ENCODE data around the gene EYS. TPM values are rescaled to one million over a fixed set of nuclear protein-coding genes. Genes with fewer than 3 reads are reported as not detected.

EYS gene
- total RNA-seq, 2 donors from 2014 or later = 0.20 TPM; not detected in 1

DNA sequence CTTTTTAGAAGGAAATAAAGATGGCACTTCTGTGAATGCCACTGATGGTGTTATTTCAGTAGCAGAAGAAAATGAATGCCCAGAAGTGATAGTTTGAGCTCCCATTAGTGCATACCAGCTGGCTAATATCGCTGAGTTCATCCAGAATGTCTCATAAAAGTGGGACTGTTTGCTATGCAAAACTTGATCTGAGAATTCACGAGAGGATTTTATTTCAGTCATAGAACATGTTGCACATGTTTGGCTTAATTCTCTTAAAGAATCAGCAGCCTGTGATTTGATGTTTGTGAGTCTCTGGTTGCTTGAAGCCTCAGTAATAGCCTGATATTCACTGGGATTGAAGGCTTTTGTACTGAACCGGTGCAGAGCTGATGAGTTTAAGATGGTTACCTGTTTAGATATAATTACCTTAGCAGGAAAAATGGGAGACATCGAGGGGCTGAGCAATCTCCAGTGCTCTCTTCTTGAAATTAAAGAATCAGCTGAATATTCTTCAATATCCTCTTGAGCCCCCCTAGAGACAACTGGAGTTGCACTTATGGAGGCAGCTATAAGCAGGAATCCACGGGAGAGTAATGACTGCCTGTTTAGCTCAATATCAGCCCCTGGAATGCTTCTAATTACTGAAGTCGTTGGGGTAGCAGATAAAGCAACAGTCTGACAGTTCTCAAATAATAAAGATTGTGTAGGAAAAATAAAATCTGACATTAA lies 1115.9 kb downstream of the EYS start:
- H3K4me1 Mint-ChIP-seq (ENCODE audit: low read depth in 2 of 2) = no peaks in the 10 kb centered on the region
- H3K27ac Mint-ChIP-seq = no peak overlapping the region
- H3K4me3 Mint-ChIP-seq = no peak overlapping the region
- peaks cover 10% of the 10 kb centered on the region for H3K36me3 Mint-ChIP-seq
- peaks cover 12% of the 10 kb centered on the region for H3K9me3 Mint-ChIP-seq
- no peaks in the 10 kb centered on the region for H3K27me3 Mint-ChIP-seq
- no peak for ATAC-seq
- no peak for DNase-seq (ENCODE audit: low spot score)

DNA sequence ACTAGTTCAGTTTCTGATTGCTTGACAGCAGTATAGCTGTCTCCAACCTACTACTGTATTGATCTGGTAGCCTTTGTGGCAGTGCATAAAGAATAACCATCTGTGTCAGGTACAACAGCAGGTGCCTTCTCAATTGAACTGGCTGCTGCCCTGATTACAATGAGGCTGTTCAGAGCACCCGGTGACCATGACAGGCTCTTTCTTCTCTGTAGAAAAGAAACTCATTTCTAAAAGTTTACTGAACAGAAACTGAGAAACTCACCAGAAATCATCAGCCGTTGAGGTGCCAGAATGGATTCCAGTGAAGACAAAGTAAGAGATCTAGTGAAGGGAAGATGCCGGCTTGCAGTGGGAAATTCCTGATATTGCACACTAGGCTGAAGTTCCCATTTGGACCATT lies 1117.1 kb downstream of the EYS start:
- H3K36me3 Mint-ChIP-seq = peaks cover 5% of the 10 kb centered on the region
- H3K27me3 Mint-ChIP-seq = no peaks in the 10 kb centered on the region
- H3K27ac Mint-ChIP-seq = no peak overlapping the region
- no peaks in the 10 kb centered on the region for H3K4me1 Mint-ChIP-seq (ENCODE audit: low read depth in 2 of 2)
- H3K4me3 Mint-ChIP-seq = no peak overlapping the region
- peaks cover 5% of the 10 kb centered on the region for H3K9me3 Mint-ChIP-seq
- no peak for DNase-seq (ENCODE audit: low spot score)
- no peak for ATAC-seq

DNA sequence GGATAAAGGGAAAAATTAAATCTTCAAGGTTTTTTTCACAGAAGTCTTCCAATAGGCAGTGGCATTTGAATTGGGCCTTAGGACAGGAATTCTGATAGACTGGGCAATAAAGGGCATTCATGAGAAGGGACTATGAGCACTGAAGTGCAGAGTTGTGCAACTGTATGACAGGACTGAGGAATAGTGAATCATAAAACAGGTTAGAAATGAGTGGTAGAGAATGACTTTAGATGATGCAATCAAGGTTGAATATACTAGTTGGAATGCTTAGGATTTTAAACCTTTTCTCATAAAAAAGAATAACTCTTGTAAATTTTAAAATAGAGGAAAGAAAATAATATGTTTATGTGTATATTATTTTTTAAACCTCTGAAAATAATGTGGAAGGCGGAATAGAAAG lies 1126.7 kb downstream of the EYS start:
- H3K27ac Mint-ChIP-seq = no peak overlapping the region
- no peak for DNase-seq (ENCODE audit: low spot score)
- peaks cover 20% of the 10 kb centered on the region for H3K9me3 Mint-ChIP-seq
- H3K27me3 Mint-ChIP-seq = no peaks in the 10 kb centered on the region
- H3K4me1 Mint-ChIP-seq (ENCODE audit: low read depth in 2 of 2) = no peaks in the 10 kb centered on the region
- no peak for ATAC-seq
- H3K4me3 Mint-ChIP-seq = no peak overlapping the region
- peaks cover 8% of the 10 kb centered on the region for H3K36me3 Mint-ChIP-seq

DNA sequence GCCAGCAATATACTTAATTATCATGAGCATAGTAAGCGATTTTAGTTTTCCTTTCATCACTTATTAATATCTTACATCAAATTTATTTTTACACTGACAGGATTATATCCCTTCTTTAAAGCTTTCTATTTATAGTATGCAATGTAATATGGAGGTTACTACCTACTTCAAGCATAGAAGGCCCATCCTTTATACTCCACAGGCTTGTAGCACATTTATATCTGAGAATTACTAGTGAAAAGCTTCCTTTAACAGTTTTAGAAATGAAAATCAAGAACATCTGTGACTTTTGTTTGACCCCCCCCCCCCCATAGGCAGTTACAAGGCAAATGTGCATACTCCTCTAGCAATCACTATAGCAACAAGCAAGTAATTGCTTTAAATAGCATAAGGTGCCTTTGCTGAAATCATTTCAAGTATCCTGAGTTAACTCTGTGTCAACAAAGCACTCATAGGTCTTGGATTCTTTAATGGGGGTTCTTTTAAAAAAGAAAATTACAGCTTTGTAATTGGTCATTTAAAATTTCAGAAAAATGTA lies 1153.7 kb downstream of the EYS start:
- Mint-ChIP-seq H3K36me3 (peaks cover 4% of the 10 kb centered on the region), H3K27ac (no peak overlapping the region), H3K4me3 (no peak overlapping the region), H3K4me1 (ENCODE audit: low read depth in 2 of 2) (no peaks in the 10 kb centered on the region), H3K27me3 (no peaks in the 10 kb centered on the region), H3K9me3 (peaks cover 7% of the 10 kb centered on the region)
- DNase-seq (ENCODE audit: low spot score) (no peak), ATAC-seq (no peak)

DNA sequence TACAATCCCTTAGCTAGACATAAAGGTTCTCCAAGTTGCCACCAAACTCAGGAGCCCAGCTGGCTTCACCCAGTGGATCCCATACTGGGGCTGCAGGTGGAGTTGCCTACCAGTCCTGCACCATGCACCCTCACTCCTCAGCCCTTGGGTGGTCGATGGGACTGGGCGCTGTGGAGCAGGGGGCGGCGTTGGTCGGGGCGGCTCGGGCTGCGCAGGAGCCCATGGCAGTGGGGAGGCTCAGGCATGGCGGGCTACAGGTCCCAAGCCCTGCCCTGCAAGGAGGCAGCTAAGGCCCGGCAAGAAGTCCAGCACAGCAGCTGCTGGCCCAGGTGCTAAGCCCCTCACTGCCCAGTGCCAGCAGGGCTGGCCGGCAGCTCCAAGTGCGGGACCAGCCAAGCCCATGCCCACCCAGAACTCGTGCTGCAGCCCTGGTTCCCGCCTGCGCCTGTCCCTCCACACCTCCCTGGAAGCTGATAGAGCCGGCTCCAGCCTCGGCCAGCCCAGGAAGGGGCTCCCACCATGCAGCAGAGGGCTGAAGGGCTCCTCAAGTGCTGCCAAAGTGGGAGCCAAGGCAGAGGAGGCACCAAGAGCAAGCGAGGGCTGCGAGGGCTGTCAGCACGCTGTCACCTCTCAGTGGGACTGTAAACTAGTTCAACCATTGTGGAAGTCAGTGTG lies 1159.3 kb downstream of the EYS start:
- Mint-ChIP-seq H3K9me3 (peaks cover 9% of the 10 kb centered on the region), H3K36me3 (peaks cover 10% of the 10 kb centered on the region), H3K4me1 (ENCODE audit: low read depth in 2 of 2) (no peaks in the 10 kb centered on the region), H3K4me3 (no peak overlapping the region), H3K27ac (no peak overlapping the region), H3K27me3 (no peaks in the 10 kb centered on the region)
- peak; percentile 51 for DNase-seq (ENCODE audit: low spot score)
- no peak for ATAC-seq

DNA sequence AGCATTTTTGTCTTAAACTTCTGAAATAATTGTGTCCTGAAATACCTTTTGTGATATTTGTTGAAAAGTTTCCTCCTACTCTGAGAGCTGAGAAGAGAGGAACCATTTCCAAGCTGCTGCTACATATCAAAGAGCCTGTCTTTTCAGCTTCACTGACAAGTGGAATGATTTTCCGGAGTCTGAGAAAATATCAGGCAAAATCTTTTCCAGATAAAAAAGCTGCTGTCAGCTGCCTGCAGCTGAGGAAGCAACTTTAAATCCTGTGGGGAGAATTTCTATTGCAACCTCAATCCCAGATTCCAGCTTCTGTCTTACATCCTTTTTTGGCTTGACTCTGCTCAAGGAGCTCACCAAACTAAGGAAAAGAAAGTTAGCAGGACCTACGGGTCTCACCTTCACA lies 1167.1 kb downstream of the EYS start:
- DNase-seq (ENCODE audit: low spot score) (no peak), ATAC-seq (no peak)
- no peaks in the 10 kb centered on the region for H3K27me3 Mint-ChIP-seq
- no peak overlapping the region for H3K27ac Mint-ChIP-seq
- H3K4me3 Mint-ChIP-seq = no peak overlapping the region
- peaks cover 13% of the 10 kb centered on the region for H3K9me3 Mint-ChIP-seq
- peaks cover 5% of the 10 kb centered on the region for H3K36me3 Mint-ChIP-seq
- H3K4me1 Mint-ChIP-seq (ENCODE audit: low read depth in 2 of 2) = no peaks in the 10 kb centered on the region

DNA sequence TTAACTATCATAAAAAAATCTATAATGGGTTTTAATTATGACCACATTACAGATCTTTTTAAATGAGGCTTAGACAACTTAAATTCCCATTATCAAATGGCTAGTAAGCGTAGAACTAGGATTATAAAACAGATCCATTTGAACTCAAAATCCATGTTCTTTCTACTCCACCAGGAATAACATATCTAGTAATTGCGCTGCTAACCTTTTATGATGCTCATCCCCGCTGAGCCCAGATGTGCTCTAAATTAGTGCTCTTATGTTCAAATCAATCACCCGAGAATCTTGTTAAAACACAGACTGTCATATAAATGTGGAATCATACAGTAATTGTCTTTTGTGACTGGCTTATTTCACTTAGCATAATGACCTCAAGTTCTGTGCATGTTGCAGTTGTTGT lies 1168.3 kb downstream of the EYS start:
- H3K9me3 Mint-ChIP-seq = peaks cover 14% of the 10 kb centered on the region
- no peaks in the 10 kb centered on the region for H3K27me3 Mint-ChIP-seq
- H3K4me3 Mint-ChIP-seq = no peak overlapping the region
- DNase-seq (ENCODE audit: low spot score) = no peak
- ATAC-seq = no peak
- no peaks in the 10 kb centered on the region for H3K4me1 Mint-ChIP-seq (ENCODE audit: low read depth in 2 of 2)
- no peaks in the 10 kb centered on the region for H3K36me3 Mint-ChIP-seq
- no peak overlapping the region for H3K27ac Mint-ChIP-seq

DNA sequence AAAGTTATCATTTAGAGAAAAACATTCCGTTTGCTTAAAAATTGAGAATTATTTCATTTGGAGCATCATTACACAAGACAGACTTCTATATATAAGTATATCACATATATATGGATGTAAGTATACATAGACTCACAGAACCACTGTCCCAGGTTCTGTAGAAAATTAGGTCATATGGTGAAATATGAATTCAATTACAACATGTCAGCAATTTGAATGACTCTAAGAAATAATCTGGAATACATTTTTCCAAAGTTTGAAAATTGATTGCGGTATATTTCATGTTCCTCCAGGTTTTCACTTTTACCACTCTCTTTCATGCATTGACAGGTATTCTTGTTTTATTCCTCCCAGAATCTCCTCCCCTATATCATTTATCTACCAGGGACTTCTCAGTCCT lies 1179.1 kb downstream of the EYS start:
- Mint-ChIP-seq H3K4me1 (ENCODE audit: low read depth in 2 of 2) (no peaks in the 10 kb centered on the region), H3K4me3 (no peak overlapping the region), H3K9me3 (peaks cover 16% of the 10 kb centered on the region), H3K27me3 (no peaks in the 10 kb centered on the region), H3K36me3 (no peaks in the 10 kb centered on the region), H3K27ac (no peak overlapping the region)
- no peak for ATAC-seq
- DNase-seq (ENCODE audit: low spot score) = no peak

DNA sequence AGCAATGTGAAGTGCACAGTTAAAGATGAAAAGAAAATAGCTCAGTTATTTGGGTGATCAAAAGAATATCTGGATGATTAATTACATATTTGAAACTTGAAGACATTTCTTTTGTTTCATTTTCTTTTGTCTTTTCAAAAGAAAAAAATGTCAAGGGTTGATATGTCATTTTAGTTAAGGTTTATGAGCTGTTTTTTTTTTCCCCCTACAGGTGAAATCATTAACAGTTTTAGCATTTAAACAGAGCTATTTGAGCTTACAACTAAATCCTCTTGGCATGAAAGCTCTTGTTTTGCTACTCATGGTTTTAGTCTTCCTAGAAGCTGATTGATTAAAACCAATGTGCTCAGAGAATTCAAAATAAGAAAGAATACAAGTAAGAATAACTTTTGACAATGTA lies 1184.2 kb downstream of the EYS start:
- Mint-ChIP-seq H3K27ac (no peak overlapping the region), H3K9me3 (peaks cover 15% of the 10 kb centered on the region), H3K27me3 (no peaks in the 10 kb centered on the region), H3K36me3 (no peaks in the 10 kb centered on the region), H3K4me3 (no peak overlapping the region), H3K4me1 (ENCODE audit: low read depth in 2 of 2) (no peaks in the 10 kb centered on the region)
- DNase-seq (ENCODE audit: low spot score) = no peak
- no peak for ATAC-seq

DNA sequence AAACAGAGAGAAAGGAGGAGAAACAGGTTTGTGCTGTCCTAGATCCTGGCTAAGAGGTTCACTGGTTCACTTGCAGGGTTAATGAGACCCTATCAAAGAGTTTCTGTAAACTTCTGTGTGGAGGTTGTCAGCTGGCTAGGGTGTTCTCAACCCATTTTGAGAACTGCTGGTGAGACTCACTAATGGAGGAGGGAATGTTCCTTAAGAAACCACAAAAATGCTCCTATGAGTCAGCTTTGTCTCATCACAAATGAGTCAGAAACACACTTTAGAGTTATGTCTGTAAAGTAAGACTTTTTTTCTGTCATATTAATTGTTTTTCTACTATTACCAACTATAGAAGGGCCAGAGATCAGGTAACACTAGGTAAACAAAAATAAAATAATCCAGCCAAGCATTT lies 1187.0 kb downstream of the EYS start:
- H3K4me1 Mint-ChIP-seq (ENCODE audit: low read depth in 2 of 2) = no peaks in the 10 kb centered on the region
- no peak overlapping the region for H3K4me3 Mint-ChIP-seq
- no peak for ATAC-seq
- H3K9me3 Mint-ChIP-seq = peaks cover 20% of the 10 kb centered on the region
- DNase-seq (ENCODE audit: low spot score) = no peak
- no peaks in the 10 kb centered on the region for H3K36me3 Mint-ChIP-seq
- H3K27me3 Mint-ChIP-seq = no peaks in the 10 kb centered on the region
- no peak overlapping the region for H3K27ac Mint-ChIP-seq

DNA sequence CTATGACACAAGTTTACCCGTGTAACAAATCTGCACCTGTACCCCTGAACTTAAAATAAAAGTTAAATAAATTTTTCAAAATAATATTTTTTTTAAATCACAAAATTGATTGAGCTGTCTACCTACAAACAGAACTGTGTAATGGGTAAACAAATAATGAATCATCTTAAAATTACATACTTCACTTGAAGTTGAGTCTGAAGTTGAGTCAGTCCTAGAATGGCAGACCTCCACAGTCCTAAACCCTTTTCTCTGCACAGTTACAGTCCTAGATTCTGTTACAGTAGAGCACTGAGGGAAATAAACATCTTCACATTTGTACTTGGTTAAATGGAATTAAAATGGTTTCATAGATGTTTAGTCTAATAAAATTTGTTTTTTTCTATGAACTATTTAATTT lies 1190.6 kb downstream of the EYS start:
- DNase-seq (ENCODE audit: low spot score) (no peak), ATAC-seq (no peak)
- Mint-ChIP-seq H3K27me3 (no peaks in the 10 kb centered on the region), H3K4me1 (ENCODE audit: low read depth in 2 of 2) (no peaks in the 10 kb centered on the region), H3K36me3 (no peaks in the 10 kb centered on the region), H3K9me3 (peaks cover 20% of the 10 kb centered on the region), H3K27ac (no peak overlapping the region), H3K4me3 (no peak overlapping the region)

DNA sequence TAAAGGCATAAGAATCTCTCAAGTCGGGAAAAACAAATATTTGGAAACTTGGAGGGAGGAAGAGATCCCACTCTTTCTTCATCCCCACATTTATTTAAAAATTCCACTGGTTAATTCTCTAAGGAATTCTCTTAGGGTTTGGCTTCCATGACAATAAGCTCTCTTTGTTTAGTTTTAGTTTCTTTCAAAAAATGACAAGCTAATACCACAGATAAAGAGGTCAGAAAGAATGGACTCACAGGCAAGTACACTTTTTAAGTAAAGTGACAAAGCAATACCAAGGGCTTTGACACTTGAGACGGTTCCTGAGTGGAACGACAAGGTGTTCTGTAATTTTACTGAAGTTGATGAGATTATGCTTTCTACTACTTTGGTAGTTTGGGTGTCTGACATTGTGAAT lies 1199.4 kb downstream of the EYS start:
- no peak for ATAC-seq
- Mint-ChIP-seq H3K27me3 (no peaks in the 10 kb centered on the region), H3K36me3 (no peaks in the 10 kb centered on the region), H3K9me3 (peaks cover 11% of the 10 kb centered on the region), H3K4me3 (no peak overlapping the region), H3K27ac (no peak overlapping the region), H3K4me1 (ENCODE audit: low read depth in 2 of 2) (no peaks in the 10 kb centered on the region)
- DNase-seq (ENCODE audit: low spot score) = no peak

DNA sequence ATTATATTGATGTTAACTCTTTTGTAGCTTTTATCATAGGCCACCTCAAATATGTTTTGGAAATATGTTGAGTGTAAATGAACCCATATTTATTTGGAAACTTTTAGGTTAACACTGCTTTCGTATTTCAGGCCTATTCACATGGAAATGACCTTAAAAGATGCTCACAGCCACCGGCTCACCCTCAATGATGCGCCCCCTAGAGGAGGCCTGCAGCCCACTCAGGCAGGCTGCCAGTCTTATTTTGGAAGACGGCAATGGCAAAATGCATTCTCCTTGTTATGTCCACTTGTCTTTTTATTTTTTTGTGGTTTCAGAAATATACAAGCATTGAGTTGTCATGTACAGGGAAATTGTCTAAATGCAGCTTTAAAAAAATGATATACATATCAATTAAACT lies 1201.7 kb downstream of the EYS start:
- Mint-ChIP-seq H3K4me1 (ENCODE audit: low read depth in 2 of 2) (no peaks in the 10 kb centered on the region), H3K4me3 (no peak overlapping the region), H3K36me3 (no peaks in the 10 kb centered on the region), H3K27me3 (no peaks in the 10 kb centered on the region), H3K27ac (no peak overlapping the region), H3K9me3 (peaks cover 7% of the 10 kb centered on the region)
- ATAC-seq (no peak), DNase-seq (ENCODE audit: low spot score) (no peak)

DNA sequence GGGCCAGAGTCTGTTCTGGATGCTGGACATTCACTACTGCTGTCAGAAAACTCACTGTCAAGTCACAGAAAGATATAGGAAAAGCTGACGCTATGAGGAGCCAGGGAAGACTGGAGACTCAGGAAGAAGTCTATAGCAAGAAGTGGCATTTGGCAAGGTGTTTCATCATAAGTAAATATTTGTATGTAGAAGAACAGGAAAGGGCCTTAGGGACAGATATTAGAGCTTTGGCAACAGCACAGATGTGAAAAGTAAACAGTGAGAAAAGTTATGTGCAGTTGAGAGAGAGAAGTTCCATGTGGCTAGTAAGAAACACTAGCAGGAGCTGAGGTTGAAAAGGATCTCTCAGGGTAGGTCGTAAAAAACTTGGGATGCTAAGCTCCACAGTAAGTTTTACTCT lies 1202.5 kb downstream of the EYS start:
- ATAC-seq = no peak
- DNase-seq (ENCODE audit: low spot score) = no peak
- Mint-ChIP-seq H3K27me3 (no peaks in the 10 kb centered on the region), H3K4me3 (no peak overlapping the region), H3K27ac (no peak overlapping the region), H3K36me3 (no peaks in the 10 kb centered on the region), H3K9me3 (peaks cover 9% of the 10 kb centered on the region), H3K4me1 (ENCODE audit: low read depth in 2 of 2) (no peaks in the 10 kb centered on the region)
